ENCODE data around the gene KRT6C.

The KRT6C gene

DNA sequence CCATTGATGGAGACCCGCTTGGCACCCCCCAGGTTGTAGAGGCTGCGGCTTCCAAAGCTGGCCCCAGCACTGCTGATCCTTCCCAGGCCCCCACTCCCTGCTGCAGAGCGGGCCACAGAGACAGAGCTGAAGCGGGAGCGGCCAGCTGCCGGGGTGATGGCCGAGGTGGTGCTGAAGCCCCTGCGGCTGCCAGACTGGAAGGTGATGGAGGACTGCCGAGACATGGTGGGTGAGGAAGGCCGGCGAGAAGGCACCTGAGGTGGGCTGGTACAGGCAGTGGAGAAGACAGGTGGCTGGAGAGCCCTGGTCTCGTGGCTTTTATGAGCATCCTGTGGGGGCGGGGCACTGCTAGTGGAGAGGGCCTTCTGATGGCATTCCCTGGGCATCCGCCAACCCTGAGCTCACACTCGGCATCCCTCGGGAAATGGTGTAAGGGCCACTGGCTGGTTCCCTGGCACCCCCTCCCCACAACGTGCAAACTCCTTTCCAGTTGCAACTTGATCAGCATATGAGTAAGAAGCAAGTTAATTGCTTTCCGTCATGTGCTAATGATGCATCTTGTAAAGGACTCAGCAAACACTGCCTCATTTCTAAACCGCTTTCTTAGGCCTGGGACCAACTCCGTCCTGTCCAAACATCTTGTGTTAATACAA lies 39.4 kb downstream of the KRT6C start, which contains the start of gene KRT75:
KRT75 (minus strand) TSS at position 291 of the 653 bp plus-strand sequence; CDS start at position 224, 67 bp downstream.
- no peak for DNase-seq

DNA sequence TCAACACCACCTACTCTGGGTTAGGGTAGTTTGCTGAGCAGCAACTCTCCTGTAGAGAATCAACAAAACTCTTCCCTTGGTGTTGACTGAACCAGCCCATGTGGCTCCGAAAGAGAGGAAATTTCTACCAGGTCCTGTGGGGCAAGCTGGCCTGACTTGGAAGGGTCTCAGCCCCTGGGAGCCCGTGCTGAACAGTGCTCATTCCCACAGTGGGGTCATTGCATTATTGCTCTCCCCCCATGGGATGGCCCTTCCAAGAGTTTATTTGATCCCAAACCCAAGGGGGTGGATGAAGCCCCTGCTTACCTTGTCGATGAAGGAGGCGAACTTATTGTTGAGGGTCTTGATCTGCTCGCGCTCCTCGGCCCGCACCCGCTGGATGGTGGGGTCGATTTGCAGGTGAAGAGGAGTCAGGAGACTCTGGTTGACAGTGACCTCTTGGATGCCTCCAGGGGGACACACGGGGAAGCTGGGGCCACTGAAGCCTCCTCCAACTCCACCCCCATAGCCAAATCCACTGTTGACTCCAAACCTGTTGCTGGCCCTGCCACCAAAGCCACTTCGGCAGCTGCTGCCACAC lies 40.0 kb downstream of the KRT6C start:
- DNase-seq: no peak

DNA sequence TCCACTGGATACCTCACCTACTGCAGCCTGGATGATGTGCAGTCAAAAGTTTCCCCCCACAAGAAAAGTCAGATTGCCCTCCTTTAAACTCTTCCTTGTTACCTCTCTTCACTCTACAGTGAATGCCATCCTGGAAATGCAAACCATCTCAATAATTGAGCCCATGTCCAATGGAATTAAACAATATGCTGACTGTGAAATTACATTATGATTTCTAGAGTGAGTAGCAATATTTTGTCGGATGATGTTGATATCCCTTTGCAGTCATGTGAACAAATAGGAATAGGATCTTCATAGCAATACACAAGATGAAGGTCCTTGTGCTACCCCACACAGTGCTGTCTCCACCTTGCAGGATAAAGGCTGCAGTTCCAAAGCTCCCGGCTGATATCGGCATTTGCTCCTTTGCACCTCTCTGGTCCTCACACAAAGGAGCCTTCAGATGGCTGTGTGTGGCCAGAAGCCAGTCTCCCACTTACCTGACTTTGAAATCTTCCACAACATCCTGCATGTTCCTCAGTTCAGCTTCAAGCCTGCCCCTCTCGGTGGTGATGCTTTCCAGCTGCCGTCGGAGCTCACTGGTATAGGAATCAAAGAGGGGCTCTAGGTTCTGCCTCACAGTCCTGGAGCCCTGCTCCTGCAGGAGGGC lies 40.9 kb downstream of the KRT6C start:
- no peak for DNase-seq

DNA sequence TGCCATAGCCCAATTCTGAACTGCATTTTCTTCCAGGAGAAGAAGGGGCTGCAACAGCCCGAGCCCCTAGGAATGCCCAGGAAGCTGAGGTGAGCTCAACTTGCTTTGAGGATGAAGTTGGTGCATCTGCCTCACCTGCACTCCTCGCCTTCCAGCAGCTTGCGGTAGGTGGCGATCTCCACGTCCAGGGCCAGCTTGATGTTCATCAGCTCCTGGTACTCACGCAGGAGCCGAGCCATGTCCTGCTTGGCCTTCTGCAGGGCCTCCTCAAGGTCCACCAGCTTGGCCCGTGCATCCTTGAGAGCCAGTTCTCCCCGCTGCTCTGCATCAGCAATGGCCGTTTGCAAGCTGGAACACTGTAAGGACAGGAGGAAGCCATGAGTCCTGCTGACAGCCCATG lies 45.5 kb downstream of the KRT6C start:
- no peak for DNase-seq

DNA sequence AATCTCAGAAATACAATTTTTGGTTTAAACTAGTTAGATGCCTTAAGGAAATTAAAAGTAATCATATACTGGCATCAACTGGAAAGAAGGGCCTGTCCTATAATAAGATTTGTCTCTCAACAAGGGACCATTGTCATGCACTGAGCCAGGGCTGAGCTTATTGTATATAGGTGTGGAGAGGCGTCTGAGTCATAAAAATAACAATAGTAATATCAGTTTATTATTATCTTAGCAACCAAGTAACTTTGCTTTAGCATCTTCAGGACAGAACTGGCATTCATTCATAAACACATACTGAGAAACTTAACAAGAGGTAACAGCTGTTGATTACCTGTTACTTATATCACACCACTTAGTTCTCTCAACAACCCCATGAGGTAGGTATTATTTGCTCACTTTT lies 46.5 kb downstream of the KRT6C start:
- DNase-seq: no peak

DNA sequence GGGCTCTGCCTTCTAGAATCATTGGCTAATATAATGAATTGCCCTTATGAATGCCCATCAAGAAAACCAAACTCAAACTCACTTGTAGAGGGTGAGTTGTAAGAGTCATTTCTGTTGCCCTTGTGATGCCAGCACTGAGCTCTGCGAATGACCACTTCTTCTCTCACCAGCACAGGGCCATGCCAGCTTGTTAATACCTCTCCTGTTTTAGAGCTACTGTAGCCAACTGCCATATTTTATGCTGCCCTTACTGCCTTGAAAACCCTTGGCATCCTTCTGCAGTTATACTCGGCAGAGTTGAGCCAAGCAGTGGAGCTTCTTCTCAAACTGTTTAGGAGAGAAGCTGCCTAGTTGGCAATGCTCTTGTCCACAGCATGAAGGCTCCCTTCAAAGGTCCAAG lies 47.6 kb downstream of the KRT6C start:
- no peak for DNase-seq

DNA sequence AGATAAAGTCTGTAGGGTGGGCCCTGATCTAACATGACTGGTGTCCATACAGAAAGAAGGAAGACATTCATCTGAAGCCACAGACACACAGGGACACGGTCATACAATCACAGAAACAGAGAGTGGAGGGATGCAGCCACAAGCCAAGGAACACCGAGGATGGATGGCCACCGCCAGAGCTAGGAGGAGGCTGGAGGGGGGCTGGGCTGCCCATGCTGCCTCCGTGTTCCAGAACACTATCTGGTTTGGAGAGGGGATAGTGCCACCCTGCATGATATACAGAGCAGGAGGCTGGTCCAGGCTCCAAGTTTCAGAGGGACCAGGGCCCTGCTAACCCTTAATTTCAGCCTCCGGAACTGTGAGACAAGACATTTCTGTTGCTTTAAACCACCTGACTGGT lies 48.1 kb downstream of the KRT6C start:
- DNase-seq: no peak

DNA sequence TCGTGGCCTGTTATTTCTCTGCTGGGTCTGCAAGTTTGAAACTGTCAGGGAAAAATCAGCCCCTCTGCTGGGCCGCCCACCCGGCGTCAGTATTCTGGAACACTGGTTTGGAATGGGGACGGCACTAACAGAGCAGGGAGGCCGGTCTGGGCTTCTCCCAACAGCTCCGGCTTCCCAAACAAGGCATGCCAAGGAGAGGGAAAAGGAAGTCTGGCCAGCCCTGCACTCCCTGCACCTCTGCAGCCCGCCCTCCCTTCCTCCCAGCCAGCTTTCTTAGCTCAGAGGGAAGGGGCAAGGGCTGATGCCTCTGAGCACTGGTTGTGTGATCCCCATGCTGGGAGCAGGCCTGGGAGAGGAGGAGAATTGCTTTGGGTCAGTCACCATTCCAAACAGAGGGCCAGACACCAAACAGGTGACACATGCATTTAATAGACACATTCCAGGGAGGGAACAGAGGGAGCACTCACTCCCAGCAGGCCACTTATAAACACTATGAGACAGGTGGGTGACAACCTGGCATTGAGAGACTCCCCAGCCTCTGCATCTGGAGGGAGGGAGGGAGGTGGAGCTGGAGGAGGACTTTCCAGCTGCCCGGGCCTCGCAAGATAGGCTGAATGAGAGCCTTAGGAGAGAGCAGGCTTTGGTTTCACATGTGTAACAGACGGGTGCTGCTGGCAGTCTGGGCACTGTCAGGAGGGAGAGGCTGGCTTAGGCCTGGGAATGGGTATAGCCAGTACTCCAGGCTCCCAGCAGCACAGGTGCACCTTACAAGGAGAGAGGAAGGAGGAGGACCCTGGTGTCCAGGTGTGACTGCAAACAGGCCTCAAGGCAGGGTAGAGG lies 49.7 kb downstream of the KRT6C start:
- DNase-seq: peak; percentile 37

DNA sequence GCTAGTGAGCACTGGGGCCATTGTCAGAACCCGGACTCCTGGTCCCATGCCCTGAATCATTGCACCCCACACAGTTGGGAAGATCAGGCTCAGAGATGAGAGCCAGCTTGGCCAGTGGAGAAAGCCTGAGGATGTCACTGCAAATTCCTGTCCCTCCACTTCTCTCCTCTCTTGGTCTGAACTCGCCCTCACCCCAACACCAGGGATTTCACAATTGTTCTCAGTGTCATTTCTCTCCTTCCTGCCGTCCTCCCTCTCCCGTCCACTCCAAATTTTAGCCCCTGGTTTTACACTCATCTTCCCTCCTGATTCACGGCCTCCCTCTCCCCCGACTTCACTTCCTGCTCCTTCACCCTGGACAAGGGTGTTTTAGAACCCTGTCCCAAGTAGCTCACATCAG lies 50.6 kb downstream of the KRT6C start:
- DNase-seq: no peak

DNA sequence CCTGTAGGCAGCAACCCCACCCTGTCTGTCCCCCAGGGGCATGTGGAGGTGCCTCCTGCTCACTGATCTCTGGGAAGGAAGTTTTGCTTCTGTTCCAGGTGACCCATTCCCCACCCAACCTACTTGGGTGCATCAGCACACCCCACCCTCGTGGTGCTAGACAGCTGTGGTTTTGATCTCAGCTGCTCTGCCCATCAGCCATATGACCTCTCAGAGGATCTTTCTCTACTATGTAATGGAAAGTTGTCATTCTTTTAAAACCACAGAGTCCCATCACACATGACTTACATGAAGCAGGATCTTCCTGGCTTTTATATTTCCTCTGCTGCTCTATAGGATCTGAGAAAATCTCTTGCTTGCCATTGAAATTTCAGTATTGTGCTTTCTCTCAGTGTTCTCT lies 53.9 kb downstream of the KRT6C start:
- no peak for DNase-seq

DNA sequence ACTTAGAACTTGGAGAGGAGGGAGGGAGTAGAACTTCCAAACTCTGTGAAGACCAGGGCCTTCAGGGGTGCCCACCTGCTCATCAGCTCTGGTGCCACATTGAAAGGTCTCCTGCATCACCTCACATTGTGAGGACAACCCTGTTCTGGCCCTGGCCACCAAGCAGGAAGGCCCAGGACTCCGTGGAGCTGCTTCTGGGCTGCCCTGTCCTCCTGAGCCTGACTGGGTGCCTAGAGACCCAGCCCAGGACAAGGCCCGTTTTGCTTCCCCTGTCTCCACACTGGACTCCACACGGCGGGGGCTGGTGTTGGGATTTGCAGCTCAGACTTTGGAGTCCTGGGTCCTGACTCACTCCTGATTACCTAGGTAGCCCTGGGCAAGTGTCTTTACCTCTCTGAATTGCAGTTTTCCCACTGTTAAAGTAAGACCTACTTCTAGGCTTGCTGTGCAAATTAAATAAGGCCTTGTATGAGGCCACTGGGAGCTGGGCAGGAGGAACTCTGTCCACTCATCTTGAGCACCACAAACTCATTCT lies 55.0 kb downstream of the KRT6C start:
- no peak for DNase-seq

All from NCI-H510A treated with DMSO at 0.1 percent for 48 hours (cell line).